ENCODE measurements around the gene ZSCAN22.
"Not testable (repeated sequence)": the region's sequence is repeated elsewhere in the genome, so short reads cannot be mapped to it uniquely, and the experiment has no call there.

ZSCAN22 gene

DNA sequence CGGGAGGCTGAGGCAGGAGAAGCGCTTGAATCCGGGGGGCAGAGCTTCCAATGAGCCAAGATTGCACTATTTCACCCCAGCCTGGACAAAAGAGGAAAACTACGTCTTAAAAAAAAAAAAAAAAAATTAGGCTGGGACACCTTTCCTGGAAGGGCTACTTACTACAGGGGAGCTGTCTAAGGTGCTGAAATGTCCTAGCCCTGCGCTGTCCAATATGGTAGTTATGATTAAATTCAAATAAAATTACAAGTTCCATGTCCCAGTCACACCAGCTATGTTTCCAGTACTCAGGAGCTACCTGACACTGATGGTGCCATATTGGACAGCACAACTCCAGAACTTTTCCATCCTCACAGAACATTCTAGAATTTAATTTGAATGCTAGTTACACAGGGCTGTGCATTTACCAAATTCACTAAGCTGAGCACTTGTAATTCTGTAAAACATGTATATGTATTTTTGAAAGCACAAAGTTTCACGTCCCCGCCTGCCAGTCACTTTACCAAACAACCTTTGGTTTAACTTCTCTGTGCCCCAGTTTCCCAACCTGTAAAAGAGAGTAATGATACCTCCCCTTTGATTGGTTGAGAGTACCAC, 9.2 kb upstream of the ZSCAN22 start:
- in situ Hi-C loops (cut with MboI; ENCODE audit: low sequenced_read_pairs) = no loop called here

- in situ Hi-C loops (cut with MboI; ENCODE audit: low sequenced_read_pairs) = no loop called here
These were observed 8.5 kb upstream of the ZSCAN22 start for GRCh38 chr19:58318297-58318696.

- in situ Hi-C loops (cut with MboI; ENCODE audit: low sequenced_read_pairs) = no loop called here
These were observed 7.6 kb upstream of the ZSCAN22 start for GRCh38 chr19:58319241-58319640.

- in situ Hi-C loops (cut with MboI; ENCODE audit: low sequenced_read_pairs) = no loop called here
These were observed 1.3 kb upstream of the ZSCAN22 start for GRCh38 chr19:58325311-58326022.

- in situ Hi-C loops (cut with MboI; ENCODE audit: low sequenced_read_pairs) = no loop called here
These were observed 287 bp upstream of the ZSCAN22 start for GRCh38 chr19:58326501-58326913.

DNA sequence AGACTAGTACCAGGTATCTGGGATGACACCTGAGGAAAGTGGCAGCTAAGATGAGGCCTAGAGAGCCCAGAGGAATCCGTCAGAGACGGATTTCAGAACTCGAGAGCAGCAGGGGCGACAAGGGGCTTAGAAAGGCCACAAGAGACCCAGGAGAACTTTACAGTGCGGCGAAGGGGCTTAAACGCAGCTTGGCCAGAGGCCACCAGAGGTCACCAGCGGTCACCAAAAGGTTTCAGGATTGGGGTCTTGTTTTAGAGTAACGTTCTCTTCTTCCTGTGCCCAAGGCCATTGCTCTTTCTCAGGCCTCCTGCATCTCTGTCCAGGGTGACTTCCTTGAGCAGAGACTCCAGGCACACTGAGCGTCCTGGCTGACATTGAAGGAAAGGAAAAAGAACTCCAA, 2.2 kb downstream of the ZSCAN22 start:
- in situ Hi-C loops (cut with MboI; ENCODE audit: low sequenced_read_pairs) = no loop called here

GRCh38 chr19:58330458-58330857, 3.7 kb downstream of the ZSCAN22 start:
- in situ Hi-C loops (cut with MboI; ENCODE audit: low sequenced_read_pairs) = no loop called here

GRCh38 chr19:58332697-58333096, 5.9 kb downstream of the ZSCAN22 start:
- in situ Hi-C loops (cut with MboI; ENCODE audit: low sequenced_read_pairs) = no loop called here

DNA sequence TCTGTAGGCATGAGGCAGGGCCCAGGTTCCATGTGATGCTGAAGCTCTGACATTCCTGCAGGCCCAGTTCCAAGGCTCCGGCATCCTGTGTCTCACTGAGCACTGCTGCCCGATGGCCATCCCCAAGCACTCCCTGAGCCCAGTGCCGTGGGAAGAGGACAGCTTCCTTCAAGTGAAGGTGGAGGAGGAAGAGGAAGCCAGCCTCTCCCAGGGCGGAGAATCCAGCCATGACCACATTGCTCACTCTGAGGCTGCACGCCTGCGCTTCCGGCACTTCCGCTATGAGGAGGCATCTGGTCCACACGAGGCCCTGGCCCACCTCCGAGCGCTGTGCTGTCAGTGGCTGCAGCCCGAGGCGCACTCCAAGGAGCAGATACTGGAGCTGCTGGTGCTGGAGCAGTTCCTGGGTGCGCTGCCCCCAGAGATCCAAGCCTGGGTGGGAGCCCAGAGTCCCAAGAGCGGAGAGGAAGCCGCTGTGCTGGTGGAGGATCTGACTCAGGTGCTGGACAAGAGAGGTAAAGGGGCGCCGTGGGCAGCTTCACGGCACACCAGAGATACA, 8.0 kb downstream of the ZSCAN22 start:
- in situ Hi-C loops (cut with MboI; ENCODE audit: low sequenced_read_pairs) = no loop called here

- in situ Hi-C loops (cut with MboI; ENCODE audit: low sequenced_read_pairs) = no loop called here
These were observed 8.8 kb downstream of the ZSCAN22 start for GRCh38 chr19:58335630-58336029.

DNA sequence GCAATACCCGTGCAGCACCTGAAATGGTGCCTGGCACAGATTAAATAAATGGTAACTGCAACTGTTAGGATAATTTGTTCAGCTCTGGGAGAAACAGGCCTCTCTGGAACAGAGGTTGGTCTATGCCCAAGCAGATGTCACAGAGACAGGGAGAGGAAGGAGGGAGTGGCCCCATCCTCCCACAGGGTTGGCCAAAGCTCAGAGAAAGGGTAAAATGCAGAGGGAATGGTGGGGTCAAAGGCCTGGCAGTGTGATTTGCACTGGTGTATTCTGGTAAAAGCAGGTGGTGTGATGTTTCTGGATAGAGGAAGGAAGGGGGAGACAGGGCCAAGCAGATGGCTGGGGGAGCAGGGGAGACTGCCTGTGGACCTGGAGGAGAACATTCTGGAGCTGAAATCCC, 9.4 kb downstream of the ZSCAN22 start:
- in situ Hi-C loops (cut with MboI; ENCODE audit: low sequenced_read_pairs) = no loop called here

DNA sequence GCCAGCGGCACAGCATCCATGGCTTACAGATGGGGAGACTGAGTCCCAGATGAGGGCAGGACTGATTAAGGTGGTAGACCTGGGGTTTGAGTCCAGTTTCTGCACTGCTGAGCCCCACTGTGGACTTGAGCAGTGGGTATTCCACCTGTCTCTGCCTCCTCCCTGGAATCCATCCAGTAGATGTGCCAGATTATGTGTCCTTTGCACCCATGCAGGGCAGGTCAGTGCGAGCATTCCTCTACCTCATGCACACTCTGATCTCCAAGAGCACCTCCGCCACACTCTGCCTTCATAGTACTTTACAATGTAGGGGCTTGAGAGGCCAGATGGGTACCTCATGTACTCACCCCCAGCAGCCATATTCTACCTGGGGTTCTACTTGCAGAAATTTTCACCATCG, 10.0 kb downstream of the ZSCAN22 start:
- in situ Hi-C loops (cut with MboI; ENCODE audit: low sequenced_read_pairs) = no loop called here

DNA sequence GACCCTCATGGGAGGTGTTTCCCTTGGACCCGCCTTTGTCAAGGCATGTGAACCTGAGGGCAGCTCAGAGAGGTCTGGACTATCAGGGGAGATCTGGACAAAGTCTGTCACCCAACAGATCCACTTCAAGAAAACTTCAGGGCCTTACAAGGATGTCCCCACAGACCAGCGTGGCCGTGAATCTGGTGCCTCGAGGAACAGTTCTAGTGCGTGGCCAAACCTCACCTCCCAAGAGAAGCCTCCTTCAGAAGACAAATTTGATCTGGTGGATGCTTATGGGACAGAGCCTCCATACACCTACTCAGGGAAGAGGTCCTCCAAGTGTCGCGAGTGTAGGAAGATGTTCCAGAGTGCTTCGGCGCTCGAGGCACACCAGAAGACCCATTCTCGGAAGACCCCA, 11.5 kb downstream of the ZSCAN22 start:
- in situ Hi-C loops (cut with MboI; ENCODE audit: low sequenced_read_pairs) = no loop called here

GRCh38 chr19:58338825-58339558, 12.2 kb downstream of the ZSCAN22 start:
- in situ Hi-C loops (cut with MboI; ENCODE audit: low sequenced_read_pairs) = no loop called here

DNA sequence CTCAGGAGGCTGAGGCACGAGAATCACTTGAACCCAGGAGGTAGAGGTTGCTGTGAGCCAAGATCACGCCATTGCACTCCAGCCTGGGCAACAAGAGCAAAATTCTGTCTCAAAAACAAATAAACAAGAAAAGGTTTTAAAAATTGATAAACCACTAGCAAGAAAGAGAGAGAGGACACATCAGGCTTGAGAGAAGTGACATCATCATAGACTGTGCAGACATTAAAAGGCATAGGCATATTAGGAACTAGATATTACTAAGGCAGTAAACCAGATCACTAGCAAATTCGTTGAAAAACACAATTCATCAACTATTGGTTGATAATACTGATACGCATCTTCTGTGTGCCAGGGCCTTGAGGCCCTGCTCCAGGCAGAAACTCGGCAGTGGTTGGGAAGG, 18.8 kb downstream of the ZSCAN22 start:
- in situ Hi-C loops (cut with MboI; ENCODE audit: low sequenced_read_pairs) = no loop called here

- in situ Hi-C loops (cut with MboI; ENCODE audit: low sequenced_read_pairs) = no loop called here
These were observed 20.5 kb downstream of the ZSCAN22 start for GRCh38 chr19:58346961-58347929.

DNA sequence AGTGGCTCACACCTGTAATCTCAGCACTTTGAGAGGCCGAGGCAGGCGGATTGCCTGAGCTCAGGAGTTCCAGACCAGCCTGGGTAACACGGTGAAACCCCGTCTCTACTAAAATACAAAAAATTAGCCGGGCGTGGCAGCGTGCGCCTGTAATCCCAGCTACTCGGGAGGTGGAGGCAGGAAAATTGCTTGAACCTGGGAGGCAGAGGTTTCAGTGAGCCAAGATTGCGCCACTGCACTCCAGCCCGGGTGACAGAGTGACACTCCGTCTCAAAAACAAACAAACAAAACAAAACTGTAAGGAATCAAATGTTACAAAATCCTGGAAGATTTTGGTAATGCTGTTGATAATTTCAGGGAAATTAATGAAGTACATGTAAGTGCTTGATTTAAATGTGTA, 21.3 kb downstream of the ZSCAN22 start:
- in situ Hi-C loops (cut with MboI; ENCODE audit: low sequenced_read_pairs) = not testable (repeated sequence)

GRCh38 chr19:58349590-58349989, 22.8 kb downstream of the ZSCAN22 start:
- in situ Hi-C loops (cut with MboI; ENCODE audit: low sequenced_read_pairs) = no loop called here

GRCh38 chr19:58350001-58350861, 23.4 kb downstream of the ZSCAN22 start:
- in situ Hi-C loops (cut with MboI; ENCODE audit: low sequenced_read_pairs) = no loop called here

Data from HL-60/S4 treated with phorbol 12-myristate 13-acetate at 8.2 ng/mL for 4 days and 3 days (cell line).